Activated T-helper 17 cell treated with anti-CD3 and anti-CD28 coated beads, Interleukin-2, amount 50 U/mL, for 72 hours (primary cell): ENCODE results near the gene STS. TPM values are rescaled to one million over a fixed set of nuclear protein-coding genes. Genes with fewer than 3 reads are reported as not detected.
"Not testable (repeated sequence)": the region's sequence is repeated elsewhere in the genome, so short reads cannot be mapped to it uniquely, and the experiment has no call there.

ENCODE experiments used
- ATAC-seq: fragments of 150-1000 bp; cut with Tn5 transposase; replicated peaks from 2 replicates; pipeline ENCODE4 v1.10.0; 2021; ENCODE audit warnings: mild to moderate bottlenecking, moderate library complexity
- H3K27ac Mint-ChIP-seq: one replicate; pipeline ENCODE4 v1.8.0; 2022; ENCODE audit warnings: mixed read lengths
- H3K27me3 Mint-ChIP-seq: one replicate; pipeline ENCODE4 v1.8.0; 2022; ENCODE audit warnings: mixed read lengths
- H3K36me3 Mint-ChIP-seq: one replicate; pipeline ENCODE4 v1.8.0; 2022; ENCODE audit warnings: low read depth, mild to moderate bottlenecking, mixed read lengths
- H3K4me1 Mint-ChIP-seq: one replicate; pipeline ENCODE4 v1.8.0; 2022; ENCODE audit warnings: mixed read lengths
- H3K4me3 Mint-ChIP-seq: one replicate; pipeline ENCODE4 v1.8.0; 2022; ENCODE audit warnings: mild to moderate bottlenecking, mixed read lengths
- H3K9me3 Mint-ChIP-seq: one replicate; pipeline ENCODE4 v1.8.0; 2022; ENCODE audit warnings: mixed read lengths
- total RNA-seq, 2 donors: library from RNA; stranded (reverse); gene quantifications; one replicate each; pipeline ENCODE4 v1.2.3, GENCODE V29; 2022

STS gene
- total RNA-seq, 2 donors from 2014 or later, result 1.6 to 3.5 TPM

GRCh38 chrX:7147978-7148854 lies 704 bp downstream of the STS start, which contains the start of gene PUDP:
TSS of gene PUDP (minus strand) at chrX:7148153. CDS start at chrX:7148113, 40 bp downstream.
- Mint-ChIP-seq H3K27me3 (no peaks in the 10 kb centered on the region), H3K27ac (peak within 1 kb of the TSS; percentile 78), H3K4me3 (peak within 1 kb of the TSS; percentile 73), H3K36me3 (peaks cover 6% of the 10 kb centered on the region), H3K4me1 (peaks cover 5% of the 10 kb centered on the region), H3K9me3 (no peaks in the 10 kb centered on the region)
- ATAC-seq, result peak; percentile 87

DNA sequence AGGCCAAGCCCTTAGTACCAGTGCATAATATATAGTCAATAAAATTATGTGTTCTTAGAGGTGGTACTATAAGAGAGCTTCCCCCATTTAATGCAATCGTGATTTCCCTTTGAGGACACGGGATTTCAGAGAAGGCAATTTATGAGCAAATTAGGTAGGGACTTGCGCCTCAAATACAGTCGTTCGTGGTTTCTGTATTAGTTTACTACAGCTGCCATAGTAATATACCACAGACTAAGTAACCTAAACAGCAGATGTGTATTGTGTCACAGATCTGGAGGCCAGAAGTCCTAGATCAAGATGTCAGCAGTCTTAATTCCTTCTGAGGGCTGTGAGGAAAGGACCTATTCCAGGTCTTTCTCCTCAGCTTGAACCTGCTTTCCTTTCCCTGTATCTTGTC lies 1.9 kb downstream of the STS start:
- H3K36me3 Mint-ChIP-seq, result peaks cover 6% of the 10 kb centered on the region
- H3K4me3 Mint-ChIP-seq, result no peak overlapping the region

GRCh38 chrX:7153231-7153630 lies 5.7 kb downstream of the STS start:
- peaks cover 5% of the 10 kb centered on the region for H3K36me3 Mint-ChIP-seq
- no peak for ATAC-seq
- H3K4me1 Mint-ChIP-seq, result no peaks in the 10 kb centered on the region
- H3K27me3 Mint-ChIP-seq, result no peaks in the 10 kb centered on the region
- H3K27ac Mint-ChIP-seq, result no peak overlapping the region
- no peak overlapping the region for H3K4me3 Mint-ChIP-seq
- H3K9me3 Mint-ChIP-seq, result no peaks in the 10 kb centered on the region

More for the DNA sequence above, 1.9 kb downstream of the STS start:
- no peak overlapping the region for H3K27ac Mint-ChIP-seq
- no peaks in the 10 kb centered on the region for H3K9me3 Mint-ChIP-seq
- no peak for ATAC-seq
- no peaks in the 10 kb centered on the region for H3K27me3 Mint-ChIP-seq
- H3K4me1 Mint-ChIP-seq, result peaks cover 5% of the 10 kb centered on the region

GRCh38 chrX:7154041-7154597 lies 6.6 kb downstream of the STS start:
- H3K4me3 Mint-ChIP-seq, result no peak overlapping the region
- peak overlapping the region; percentile 25 for H3K27ac Mint-ChIP-seq
- no peaks in the 10 kb centered on the region for H3K9me3 Mint-ChIP-seq
- H3K27me3 Mint-ChIP-seq, result no peaks in the 10 kb centered on the region
- no peaks in the 10 kb centered on the region for H3K36me3 Mint-ChIP-seq
- ATAC-seq, result no peak
- H3K4me1 Mint-ChIP-seq, result no peaks in the 10 kb centered on the region

DNA sequence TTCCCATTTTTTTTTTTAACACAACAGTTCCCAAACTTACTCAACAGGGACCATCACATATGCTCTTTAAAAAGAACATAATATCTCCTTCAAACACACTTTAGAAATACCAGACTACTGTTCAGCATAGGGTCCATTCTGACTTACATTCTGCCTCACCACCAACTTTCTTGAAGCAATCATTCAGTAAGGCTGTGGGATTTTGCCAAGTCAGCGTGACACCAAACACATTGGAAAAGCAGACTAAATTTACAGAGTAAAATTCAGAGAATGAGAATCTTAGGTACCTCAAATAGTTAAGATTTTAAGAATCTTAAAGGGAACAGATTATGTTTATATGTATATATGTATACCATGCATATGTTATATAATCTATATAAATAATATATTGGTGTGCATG lies 7.7 kb downstream of the STS start:
- no peaks in the 10 kb centered on the region for H3K4me1 Mint-ChIP-seq
- no peak overlapping the region for H3K4me3 Mint-ChIP-seq
- no peaks in the 10 kb centered on the region for H3K9me3 Mint-ChIP-seq
- ATAC-seq, result no peak
- H3K36me3 Mint-ChIP-seq, result no peaks in the 10 kb centered on the region
- no peak overlapping the region for H3K27ac Mint-ChIP-seq
- no peaks in the 10 kb centered on the region for H3K27me3 Mint-ChIP-seq

DNA sequence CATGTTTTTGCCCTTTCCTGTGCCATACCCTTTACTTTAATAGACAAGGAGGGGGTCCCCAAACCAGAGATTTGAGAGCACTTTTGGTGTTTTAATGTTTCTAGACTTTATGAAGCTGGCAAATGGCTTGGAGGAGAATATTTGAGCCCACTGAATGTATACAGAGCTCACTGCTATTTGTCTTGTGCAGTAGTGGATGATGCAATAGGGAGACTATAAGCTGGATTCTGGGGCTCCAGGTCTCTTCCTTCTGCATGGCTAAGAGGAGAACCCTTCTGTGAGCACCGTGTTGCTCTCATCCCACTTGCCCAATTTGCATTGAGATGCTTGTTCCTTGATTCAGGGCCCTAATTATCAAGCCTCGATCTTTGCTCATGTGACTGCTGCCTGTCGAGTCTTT lies 9.4 kb downstream of the STS start:
- Mint-ChIP-seq H3K27ac (no peak overlapping the region), H3K4me3 (no peak overlapping the region), H3K9me3 (no peaks in the 10 kb centered on the region), H3K4me1 (no peaks in the 10 kb centered on the region), H3K36me3 (no peaks in the 10 kb centered on the region), H3K27me3 (no peaks in the 10 kb centered on the region)
- no peak for ATAC-seq

GRCh38 chrX:7158468-7158990 lies 11.0 kb downstream of the STS start:
- Mint-ChIP-seq H3K36me3 (no peaks in the 10 kb centered on the region), H3K4me3 (no peak overlapping the region), H3K27ac (no peak overlapping the region), H3K27me3 (no peaks in the 10 kb centered on the region), H3K9me3 (no peaks in the 10 kb centered on the region), H3K4me1 (no peaks in the 10 kb centered on the region)
- no peak for ATAC-seq

DNA sequence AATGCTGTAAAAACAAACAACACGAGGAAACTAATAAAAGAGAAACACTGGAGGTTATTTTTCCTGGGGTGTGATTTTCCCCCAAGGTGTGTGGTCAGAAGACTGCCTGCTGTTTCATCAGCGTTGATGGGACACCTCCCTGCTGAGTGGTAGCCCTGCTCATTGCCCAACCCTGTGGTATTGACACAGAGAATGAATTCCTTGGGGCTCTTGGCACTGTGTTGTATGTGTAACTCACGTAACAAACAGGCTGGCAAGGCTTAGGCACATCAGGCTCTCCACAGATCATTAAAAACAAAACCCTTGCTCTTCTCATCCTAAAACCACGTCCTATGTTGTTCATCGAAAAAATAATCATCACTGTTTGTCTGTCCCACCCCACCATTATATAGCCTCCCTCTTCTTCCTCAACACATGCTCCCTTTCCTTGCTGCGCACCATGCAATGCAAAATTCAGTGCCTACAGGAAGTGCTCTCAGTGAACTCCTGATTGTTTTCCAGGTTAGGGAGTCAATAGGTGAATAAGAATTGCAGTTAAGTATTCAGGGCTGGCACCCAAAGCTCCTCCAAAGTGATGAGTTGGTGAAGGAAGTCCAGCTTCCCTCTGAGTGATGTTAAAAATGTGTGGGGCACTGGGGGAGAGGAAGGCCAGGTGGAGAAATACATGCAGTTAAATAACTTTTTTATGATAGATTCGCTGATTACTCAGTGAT lies 11.8 kb downstream of the STS start:
- Mint-ChIP-seq H3K9me3 (no peaks in the 10 kb centered on the region), H3K27ac (no peak overlapping the region), H3K4me3 (no peak overlapping the region), H3K4me1 (no peaks in the 10 kb centered on the region), H3K27me3 (no peaks in the 10 kb centered on the region), H3K36me3 (no peaks in the 10 kb centered on the region)
- ATAC-seq, result no peak

GRCh38 chrX:7163146-7163677 lies 15.7 kb downstream of the STS start:
- Mint-ChIP-seq H3K27me3 (no peaks in the 10 kb centered on the region), H3K36me3 (no peaks in the 10 kb centered on the region), H3K27ac (no peak overlapping the region), H3K9me3 (no peaks in the 10 kb centered on the region), H3K4me1 (no peaks in the 10 kb centered on the region), H3K4me3 (no peak overlapping the region)
- no peak for ATAC-seq

DNA sequence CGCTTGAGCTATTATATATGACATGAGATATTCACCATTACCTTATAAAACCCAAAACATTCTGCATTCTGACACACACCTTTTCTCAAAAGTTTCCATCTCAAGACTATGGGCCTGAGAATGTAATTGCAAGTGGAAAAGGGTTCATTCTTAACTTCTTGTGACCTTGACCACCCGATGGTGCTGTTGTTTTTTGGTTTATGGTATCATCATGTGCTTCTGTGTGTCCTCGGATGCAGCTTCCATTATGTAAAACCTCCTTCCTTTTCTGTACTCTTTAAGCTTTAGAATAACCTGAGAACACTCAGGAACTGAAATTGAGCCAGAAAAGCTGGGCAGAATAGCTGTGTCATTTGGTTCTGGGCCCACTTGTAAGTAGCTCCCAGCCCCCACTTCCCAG lies 16.7 kb downstream of the STS start:
- Mint-ChIP-seq H3K27ac (no peak overlapping the region), H3K9me3 (no peaks in the 10 kb centered on the region), H3K4me1 (no peaks in the 10 kb centered on the region), H3K4me3 (no peak overlapping the region), H3K36me3 (no peaks in the 10 kb centered on the region), H3K27me3 (no peaks in the 10 kb centered on the region)
- ATAC-seq, result no peak

- H3K27me3 Mint-ChIP-seq, result no peaks in the 10 kb centered on the region
- H3K4me1 Mint-ChIP-seq, result no peaks in the 10 kb centered on the region
- no peak for ATAC-seq
- H3K36me3 Mint-ChIP-seq, result no peaks in the 10 kb centered on the region
- no peak overlapping the region for H3K27ac Mint-ChIP-seq
- H3K9me3 Mint-ChIP-seq, result no peaks in the 10 kb centered on the region
- no peak overlapping the region for H3K4me3 Mint-ChIP-seq
Measured at GRCh38 chrX:7168371-7168770, 20.9 kb downstream of the STS start.

DNA sequence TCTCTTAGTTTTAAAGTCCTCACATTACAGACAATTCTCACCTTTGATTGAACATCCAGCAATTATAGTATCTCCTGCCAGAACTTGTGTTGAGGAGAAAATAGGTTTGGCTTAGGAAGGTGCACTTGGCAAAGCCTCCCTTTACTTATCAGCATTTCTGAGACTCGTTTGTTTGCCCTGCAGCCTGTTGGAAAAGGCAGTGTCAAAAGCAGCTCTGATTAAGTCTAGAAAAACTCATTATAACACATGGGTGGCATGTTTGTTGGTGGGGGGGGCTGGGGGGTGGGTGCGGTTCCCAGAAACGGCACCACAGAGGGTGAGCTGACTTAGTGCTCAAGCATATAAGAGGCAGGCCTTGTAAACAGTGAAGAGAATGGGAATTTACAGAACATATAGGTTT lies 22.1 kb downstream of the STS start:
- no peak for ATAC-seq
- H3K4me3 Mint-ChIP-seq, result no peak overlapping the region
- H3K27me3 Mint-ChIP-seq, result no peaks in the 10 kb centered on the region
- no peaks in the 10 kb centered on the region for H3K36me3 Mint-ChIP-seq
- no peaks in the 10 kb centered on the region for H3K4me1 Mint-ChIP-seq
- H3K9me3 Mint-ChIP-seq, result no peaks in the 10 kb centered on the region
- no peak overlapping the region for H3K27ac Mint-ChIP-seq

GRCh38 chrX:7170898-7171297 lies 23.4 kb downstream of the STS start:
- H3K27ac Mint-ChIP-seq, result no peak overlapping the region
- H3K27me3 Mint-ChIP-seq, result no peaks in the 10 kb centered on the region
- H3K36me3 Mint-ChIP-seq, result no peaks in the 10 kb centered on the region
- H3K4me1 Mint-ChIP-seq, result no peaks in the 10 kb centered on the region
- peak; percentile 53 for ATAC-seq
- H3K9me3 Mint-ChIP-seq, result no peaks in the 10 kb centered on the region
- no peak overlapping the region for H3K4me3 Mint-ChIP-seq

- not testable (repeated sequence) for H3K4me1 Mint-ChIP-seq, H3K27ac Mint-ChIP-seq
Measured at GRCh38 chrX:7178859-7179258, 31.3 kb downstream of the STS start.

More at GRCh38 chrX:7178859-7179258, 31.3 kb downstream of the STS start:
- H3K4me3 Mint-ChIP-seq, H3K36me3 Mint-ChIP-seq, ATAC-seq, H3K27me3 Mint-ChIP-seq, H3K9me3 Mint-ChIP-seq: not testable (repeated sequence)
